Gastrocnemius medialis (tissue), 4 donors: ENCODE results near the gene GALNT16. TPM values are rescaled to one million over a fixed set of nuclear protein-coding genes. Genes with fewer than 3 reads are reported as not detected.
"Not testable (repeated sequence)": the region's sequence is repeated elsewhere in the genome, so short reads cannot be mapped to it uniquely, and the experiment has no call there.

Experiments used
- ATAC-seq, 2 donors: fragments of 150-250 bp; one replicate each; pipeline ENCODE4 v1.9.1; 2016
- DNase-seq, 2 donors: peaks; one replicate each; pipeline ENCODE4 v3.0.0-alpha.2; 2019
- H3K27ac ChIP-seq, 4 donors: fragments of 200-600 bp; sonication (generic); 1 replicate in 1 of 4; 2 replicates in 3 of 4; pipeline ENCODE4 v1.5.1; 2016 to 2018; ENCODE audit warnings: mild to moderate bottlenecking in 2 of 4, moderate library complexity in 1 of 4
- H3K27me3 ChIP-seq, 3 donors: fragments of 200-600 bp; sonication (generic) in 2 of 3; 1 replicate in 1 of 3; 2 replicates in 2 of 3; pipeline versions ENCODE4 v1.5.1 to v1.6.0; 2016 to 2019; ENCODE audit warnings: mild to moderate bottlenecking in 1 of 3, moderate library complexity in 1 of 3
- H3K36me3 ChIP-seq, 2 donors: fragments of 200-600 bp; sonication (generic) in 1 of 2; one replicate each; pipeline ENCODE4 v1.5.1; 2017 to 2018
- H3K4me1 ChIP-seq, 2 donors: fragments of 200-600 bp; sonication (generic) in 1 of 2; one replicate each; pipeline ENCODE4 v1.5.1; 2016 to 2017; ENCODE audit warnings: mild to moderate bottlenecking in 2 of 2
- H3K4me3 ChIP-seq, 4 donors: fragments of 200-600 bp; sonication (generic) in 3 of 4; 1 replicate in 1 of 4; 2 replicates in 3 of 4; pipeline ENCODE4 v1.5.1; 2016 to 2019; ENCODE audit warnings: mild to moderate bottlenecking in 2 of 4
- H3K9me3 ChIP-seq, 3 donors: fragments of 200-600 bp; sonication (generic) in 2 of 3; 1 replicate in 1 of 3; 2 replicates in 2 of 3; pipeline ENCODE4 v1.5.1; 2016 to 2019
- POLR2A ChIP-seq, 2 donors: fragments of 450-650 bp; IDR thresholded peaks; one replicate each; pipeline ENCODE4 v1.6.1; 2017; ENCODE audit warnings: antibody characterized with exemption in 2 of 2, mild to moderate bottlenecking in 2 of 2, moderate library complexity in 2 of 2
- in situ Hi-C, 4 donors: fragments of 200-750 bp; cut with MboI; loops; one replicate each; pipeline versions ENCODE4 v1.15.0 to v1.8.0; 2017; ENCODE audit warnings: low sequenced_read_pairs in 4 of 4
- intact Hi-C: fragments of 100-400 bp; cut with DNase I; formaldehyde crosslinking; loops from one replicate; pipeline ENCODE4 v1.15.1; 2023; ENCODE audit warnings: low total_unique reads
- total RNA-seq, 4 donors: library from RNA; depleted of rRNA; stranded (reverse); fragments of >200 nt; gene quantifications; one replicate each; pipeline versions ENCODE4 v1.1.0 to v1.2.3, GENCODE V29; 2016
- TF ChIP-seq, protein P1 (sequence below), 5 experiments: fragments of 450-650 bp in 3 of 5; fragments of 200-600 bp in 2 of 5; sonication (generic) in 2 of 5; IDR thresholded peaks in 4 of 5; conservative IDR thresholded peaks in 1 of 5; 1 replicate in 4 of 5; 2 replicates in 1 of 5; pipeline ENCODE4 v1.5.1; 2016 to 2019; ENCODE audit warnings: antibody characterized with exemption in 5 of 5, mild to moderate bottlenecking in 3 of 5, moderate library complexity in 3 of 5

GALNT16 gene
- total RNA-seq, 4 donors from 2014 or later = 0.15 to 2.7 (median 1.7) TPM

DNA sequence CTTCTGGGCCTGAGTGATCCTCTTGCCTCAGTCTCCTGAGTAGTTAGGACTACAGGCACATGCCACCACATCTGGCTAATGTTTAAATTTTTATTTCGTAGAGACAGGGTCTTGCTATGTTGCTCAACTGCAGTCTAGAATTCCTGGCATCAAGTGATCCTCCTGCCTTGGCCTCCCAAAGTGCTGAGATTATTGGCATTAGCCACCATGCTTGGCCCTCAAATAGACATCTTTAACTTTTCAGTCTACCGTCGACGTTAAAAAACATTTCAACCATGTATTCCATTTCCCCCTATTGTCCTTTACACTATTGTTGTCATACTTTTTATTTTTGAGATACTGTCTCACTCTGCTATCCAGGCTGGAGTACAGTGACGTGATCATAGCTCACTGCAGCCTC is 115.8 kb downstream of the GALNT16 start:
- Histone ChIP-seq H3K27me3 (no peaks in the 10 kb centered on the region), H3K36me3 (peaks cover 0 to 33% of the 10 kb centered on the region in 2 donors), H3K4me3 (no peak overlapping the region), H3K4me1 (no peaks in the 10 kb centered on the region), H3K27ac (no peak overlapping the region), H3K9me3 (no peaks in the 10 kb centered on the region)
- TF ChIP-seq POLR2A (IDR thresholded peaks at IDR 0.05) = no peak
- TF ChIP-seq, protein P1, sequence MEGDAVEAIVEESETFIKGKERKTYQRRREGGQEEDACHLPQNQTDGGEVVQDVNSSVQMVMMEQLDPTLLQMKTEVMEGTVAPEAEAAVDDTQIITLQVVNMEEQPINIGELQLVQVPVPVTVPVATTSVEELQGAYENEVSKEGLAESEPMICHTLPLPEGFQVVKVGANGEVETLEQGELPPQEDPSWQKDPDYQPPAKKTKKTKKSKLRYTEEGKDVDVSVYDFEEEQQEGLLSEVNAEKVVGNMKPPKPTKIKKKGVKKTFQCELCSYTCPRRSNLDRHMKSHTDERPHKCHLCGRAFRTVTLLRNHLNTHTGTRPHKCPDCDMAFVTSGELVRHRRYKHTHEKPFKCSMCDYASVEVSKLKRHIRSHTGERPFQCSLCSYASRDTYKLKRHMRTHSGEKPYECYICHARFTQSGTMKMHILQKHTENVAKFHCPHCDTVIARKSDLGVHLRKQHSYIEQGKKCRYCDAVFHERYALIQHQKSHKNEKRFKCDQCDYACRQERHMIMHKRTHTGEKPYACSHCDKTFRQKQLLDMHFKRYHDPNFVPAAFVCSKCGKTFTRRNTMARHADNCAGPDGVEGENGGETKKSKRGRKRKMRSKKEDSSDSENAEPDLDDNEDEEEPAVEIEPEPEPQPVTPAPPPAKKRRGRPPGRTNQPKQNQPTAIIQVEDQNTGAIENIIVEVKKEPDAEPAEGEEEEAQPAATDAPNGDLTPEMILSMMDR (IDR thresholded peaks at IDR 0.05 in 4 of 5, conservative IDR thresholded peaks at IDR 0.05 in 1 of 5) = no peak
- no peak for DNase-seq
- in situ Hi-C loops = no loop called here
- no peak for ATAC-seq
- intact Hi-C loops = no loop called here

DNA sequence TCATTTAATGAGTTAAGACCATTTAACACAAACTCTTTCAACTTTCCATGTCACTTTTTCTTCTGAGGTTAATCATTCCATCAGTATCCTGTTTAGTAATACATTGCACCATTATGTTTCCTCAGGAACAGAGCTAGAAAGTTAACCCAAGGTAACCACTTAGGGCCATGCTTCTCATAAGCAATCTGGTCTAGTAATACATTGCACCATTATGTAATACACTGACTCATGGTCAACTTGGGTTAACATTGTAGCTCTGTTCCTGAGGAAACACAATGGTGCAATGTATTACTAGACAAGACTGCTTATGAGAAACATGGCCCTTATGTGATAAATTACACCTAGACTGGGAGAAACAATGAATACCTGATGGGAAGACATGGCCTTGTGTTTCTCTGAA is 116.5 kb downstream of the GALNT16 start:
- in situ Hi-C loops (no loop called here), intact Hi-C loops (no loop called here)
- Histone ChIP-seq H3K27ac (no peak overlapping the region), H3K27me3 (no peaks in the 10 kb centered on the region), H3K9me3 (no peaks in the 10 kb centered on the region), H3K36me3 (peaks cover 0 to 33% of the 10 kb centered on the region in 2 donors), H3K4me1 (no peaks in the 10 kb centered on the region), H3K4me3 (no peak overlapping the region)
- no peak for DNase-seq
- ATAC-seq = peak in 1 of 2 donors; percentile 41
- TF ChIP-seq, protein P1 (IDR thresholded peaks at IDR 0.05 in 4 of 5, conservative IDR thresholded peaks at IDR 0.05 in 1 of 5) = no peak
- TF ChIP-seq POLR2A (IDR thresholded peaks at IDR 0.05) = no peak

DNA sequence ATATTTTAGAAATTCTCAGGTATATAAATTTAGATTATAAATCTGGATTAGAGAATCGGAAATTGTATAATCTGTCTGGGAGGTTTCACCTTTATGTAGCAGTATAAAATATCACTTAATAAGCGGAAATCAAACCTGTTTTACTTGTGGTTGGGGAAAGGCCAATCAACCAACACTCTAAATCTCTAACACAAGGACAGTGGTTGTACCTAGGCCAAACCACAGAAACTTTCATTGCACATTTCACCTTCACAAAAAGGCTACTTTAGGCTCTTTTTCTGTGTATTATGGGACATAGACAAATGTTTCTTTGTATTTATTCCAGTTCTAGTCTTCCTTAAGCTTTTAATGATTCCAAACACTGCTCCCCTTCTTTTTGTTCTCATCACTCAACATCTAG is 118.3 kb downstream of the GALNT16 start:
- in situ Hi-C loops = no loop called here
- TF ChIP-seq POLR2A (IDR thresholded peaks at IDR 0.05) = no peak
- TF ChIP-seq, protein P1 (IDR thresholded peaks at IDR 0.05 in 4 of 5, conservative IDR thresholded peaks at IDR 0.05 in 1 of 5) = no peak
- Histone ChIP-seq H3K4me1 (no peaks in the 10 kb centered on the region), H3K36me3 (peaks cover 0 to 33% of the 10 kb centered on the region in 2 donors), H3K27me3 (no peaks in the 10 kb centered on the region), H3K4me3 (no peak overlapping the region), H3K9me3 (no peaks in the 10 kb centered on the region), H3K27ac (no peak overlapping the region)
- DNase-seq = no peak
- intact Hi-C loops = no loop called here
- ATAC-seq = no peak

DNA sequence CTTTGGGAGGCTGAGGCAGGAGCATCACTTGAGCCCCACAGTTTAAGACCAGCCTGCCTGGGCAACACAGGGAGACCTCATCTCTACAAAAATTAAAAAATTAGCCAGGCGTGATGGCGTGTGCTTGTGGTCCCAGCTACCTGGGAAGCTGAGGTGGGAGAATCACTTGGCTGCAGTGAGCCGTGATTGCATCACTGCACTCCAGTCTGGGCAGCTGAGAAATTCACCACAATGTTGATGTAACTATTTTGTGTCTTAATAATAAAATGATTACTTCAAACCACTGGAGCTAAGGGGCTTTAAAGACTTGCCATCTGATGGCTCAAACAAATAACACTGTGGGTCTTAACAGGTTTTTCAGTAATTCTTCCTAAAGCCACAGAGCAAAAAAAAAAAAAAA is 127.4 kb downstream of the GALNT16 start:
- no peaks in the 10 kb centered on the region for H3K9me3 ChIP-seq

DNA sequence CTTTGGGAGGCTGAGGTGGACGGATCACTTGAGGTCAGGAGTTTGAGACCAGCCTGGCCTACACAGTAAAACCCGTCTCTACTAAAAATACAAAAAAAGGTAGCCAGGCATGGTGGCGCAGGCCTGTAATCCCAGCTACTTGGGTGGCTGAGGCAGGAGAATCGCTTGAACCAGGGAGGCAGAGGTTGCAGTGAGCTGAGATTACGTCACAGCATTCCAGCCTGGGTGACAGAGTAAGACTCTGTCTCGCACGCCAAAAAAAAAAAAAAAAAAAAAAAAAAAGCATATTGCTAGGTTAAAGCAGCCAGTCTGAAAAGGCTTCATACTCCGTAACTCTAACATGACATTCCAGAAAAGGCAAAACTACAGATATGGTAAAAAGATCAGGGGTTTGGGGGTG is 131.4 kb downstream of the GALNT16 start:
- H3K27me3 ChIP-seq, intact Hi-C loops, H3K4me3 ChIP-seq, DNase-seq, H3K9me3 ChIP-seq, H3K4me1 ChIP-seq, ATAC-seq, H3K27ac ChIP-seq: not testable (repeated sequence)
- in situ Hi-C loops = loop anchor here in 1 of 4 donors (10.0 kb wide), 1 partner anchor 373 kb away; the partner anchor contains the start of gene SRSF5
- H3K36me3 ChIP-seq = peaks cover 0 to 56% of the 10 kb centered on the region in 2 donors

More for the DNA sequence above, 127.4 kb downstream of the GALNT16 start:
- Histone ChIP-seq H3K36me3 (peaks cover 0 to 28% of the 10 kb centered on the region in 2 donors), H3K4me3 (no peak overlapping the region), H3K4me1 (peaks cover 0 to 4% of the 10 kb centered on the region in 2 donors), H3K27ac (no peak overlapping the region), H3K27me3 (no peaks in the 10 kb centered on the region)
- DNase-seq = no peak
- no peak for TF ChIP-seq POLR2A (IDR thresholded peaks at IDR 0.05)
- TF ChIP-seq, protein P1 (IDR thresholded peaks at IDR 0.05 in 4 of 5, conservative IDR thresholded peaks at IDR 0.05 in 1 of 5) = no peak
- in situ Hi-C loops = no loop called here
- ATAC-seq = no peak
- intact Hi-C loops = no loop called here
